Stimulated activated CD4-positive, alpha-beta T cell treated with anti-CD3 and anti-CD28 coated beads, Interleukin-4, amount 100 ng/mL, for 1 hour (primary cell): ENCODE data around the gene NEU2.
"Not testable (repeated sequence)": the region's sequence is repeated elsewhere in the genome, so short reads cannot be mapped to it uniquely, and the experiment has no call there.

Source experiments
- DNase-seq: peaks from one replicate; pipeline ENCODE4 v3.0.0-alpha.2; 2020

Gene NEU2

DNA sequence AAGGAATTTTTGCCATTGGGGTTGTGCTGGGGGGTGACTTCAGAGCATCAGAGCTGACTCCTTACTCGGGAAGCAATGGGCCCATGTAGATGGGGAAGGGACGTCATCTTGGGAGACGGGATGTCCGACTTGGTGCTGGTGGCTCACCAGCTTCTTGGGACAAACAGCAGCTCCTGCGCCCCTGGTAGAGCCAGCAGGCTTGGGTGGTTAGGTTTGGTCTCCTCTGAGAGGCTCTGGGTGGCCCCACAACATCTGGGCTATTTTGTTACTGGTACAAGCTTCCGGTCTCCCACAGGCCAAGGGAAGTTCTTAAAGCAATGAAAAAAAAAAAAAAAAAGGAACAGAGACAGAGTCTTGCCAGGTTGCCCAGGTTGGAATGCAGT lies 21.2 kb upstream of the NEU2 start:
- DNase-seq, result no peak

DNA sequence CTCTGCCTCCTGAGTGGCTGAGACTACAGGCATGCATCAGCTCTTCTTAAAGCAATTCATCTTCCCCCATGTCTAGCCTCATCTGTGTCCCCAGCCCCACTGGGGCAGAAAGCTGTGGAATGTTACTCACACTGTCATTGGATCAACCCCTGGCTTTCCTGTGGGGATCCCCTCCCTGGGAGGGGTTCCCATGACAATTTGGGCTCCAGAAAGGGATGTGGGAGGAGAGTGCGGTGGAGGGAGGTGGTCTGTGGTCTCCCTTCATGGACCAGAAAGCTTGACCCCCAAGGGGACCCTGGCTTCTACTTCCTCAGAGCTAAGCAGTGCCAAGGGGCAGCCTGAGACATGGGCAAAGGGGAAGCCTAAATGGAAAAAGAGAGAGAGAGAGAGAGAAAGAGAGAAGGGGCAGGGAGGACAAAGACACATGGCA lies 20.8 kb upstream of the NEU2 start:
- no peak for DNase-seq

DNA sequence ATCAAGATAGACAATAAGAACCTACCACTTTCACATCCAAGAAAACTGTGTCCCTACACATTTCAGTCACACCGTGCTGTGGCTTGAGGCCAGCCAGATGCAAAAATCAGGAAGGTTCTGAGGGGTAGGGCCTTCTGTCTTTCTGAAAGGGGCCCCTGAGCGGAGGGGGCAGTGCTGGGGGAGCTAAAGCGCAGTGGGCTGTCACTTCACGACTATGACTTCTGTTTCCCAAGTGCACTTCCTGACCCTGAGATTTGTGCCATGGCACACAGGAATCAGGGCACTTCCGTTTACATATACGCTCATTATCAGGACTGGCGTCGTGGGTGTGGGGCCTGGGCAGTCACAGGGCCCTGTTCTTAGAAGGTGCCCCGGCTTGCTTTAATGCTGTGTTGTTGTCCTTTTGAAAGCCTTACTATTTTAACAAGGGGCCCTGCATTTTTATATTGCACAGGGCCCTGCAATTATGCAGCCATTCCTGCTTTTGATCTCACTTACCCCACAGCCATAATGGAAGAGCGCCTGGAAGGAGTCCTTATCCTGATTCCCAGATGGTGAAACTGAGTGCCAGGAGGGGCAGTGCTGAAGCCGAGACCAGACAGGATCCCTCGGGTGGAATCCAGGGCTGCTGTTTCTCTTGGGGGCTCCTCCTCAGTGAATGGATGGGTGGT lies 20.0 kb upstream of the NEU2 start:
- DNase-seq, result no peak

DNA sequence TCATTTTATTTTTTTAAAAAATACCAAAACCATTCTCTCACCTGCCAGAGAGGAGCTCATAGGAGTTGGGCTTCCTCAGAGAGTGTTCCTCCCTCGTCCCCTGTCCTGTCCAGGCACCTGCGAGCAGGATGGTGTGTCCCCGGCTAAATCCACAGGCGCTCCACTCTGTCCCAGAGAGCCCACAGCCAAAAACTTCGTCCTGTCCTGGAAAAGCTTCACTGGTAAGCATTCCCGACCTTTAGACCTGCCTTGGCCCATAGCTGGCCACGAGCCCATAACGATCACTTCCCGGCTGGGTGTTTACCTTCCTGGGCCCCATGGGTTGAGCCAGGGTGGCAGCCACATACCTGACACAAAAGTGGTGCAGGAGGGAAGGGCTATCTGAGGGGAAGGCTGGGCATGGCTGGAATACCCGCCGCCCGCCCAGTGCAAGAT lies 19.4 kb upstream of the NEU2 start, which contains the start of gene NGEF:
Gene NGEF, minus strand, starts transcription at position 230 of the 435 bp plus-strand sequence. CDS start 38,366 bp downstream, outside the sequence.
- DNase-seq, result no peak

DNA sequence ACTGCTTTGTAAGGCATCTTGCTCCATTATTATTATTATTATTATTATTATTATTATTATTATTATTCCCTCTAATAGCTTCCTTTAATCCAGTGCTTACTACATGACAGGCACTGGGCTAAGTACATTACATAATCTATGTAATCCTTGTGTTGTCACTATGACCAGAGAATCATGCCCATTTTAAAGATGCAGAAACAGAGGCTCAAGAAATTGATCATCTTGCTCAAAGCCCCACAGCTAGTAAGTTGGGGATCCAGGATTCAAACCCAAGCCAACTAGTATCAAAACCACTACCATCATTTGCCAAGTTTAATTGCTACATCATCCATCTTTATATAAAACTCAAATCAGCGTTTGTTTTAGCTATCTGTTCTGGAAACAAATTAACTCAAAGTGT lies 18.8 kb upstream of the NEU2 start:
- no peak for DNase-seq

DNA sequence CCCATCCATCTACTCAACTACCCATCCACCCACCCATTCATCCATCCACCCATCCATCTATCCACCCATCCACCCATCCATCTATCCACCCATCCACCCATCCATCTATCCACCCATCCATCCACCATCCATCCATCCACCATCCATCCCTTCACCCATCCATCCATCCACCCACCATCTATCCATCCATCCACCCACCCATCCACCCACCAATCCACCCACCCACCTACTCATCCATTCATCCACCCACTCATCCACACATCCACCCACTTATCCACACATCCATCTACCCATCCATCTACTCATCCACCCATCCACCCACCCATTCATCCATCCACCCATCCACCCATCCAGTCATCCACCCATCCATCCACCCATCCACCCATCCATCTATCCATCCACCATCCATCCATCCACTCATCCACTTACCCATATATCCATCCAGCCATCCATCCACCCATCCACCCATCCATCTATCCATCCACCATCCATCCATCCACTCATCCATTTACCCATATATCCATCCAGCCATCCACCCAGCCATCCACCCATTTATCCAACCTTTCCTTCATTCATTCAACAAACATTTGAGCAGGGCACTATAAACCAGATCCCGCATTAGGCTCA lies 17.3 kb upstream of the NEU2 start:
- no peak for DNase-seq

DNA sequence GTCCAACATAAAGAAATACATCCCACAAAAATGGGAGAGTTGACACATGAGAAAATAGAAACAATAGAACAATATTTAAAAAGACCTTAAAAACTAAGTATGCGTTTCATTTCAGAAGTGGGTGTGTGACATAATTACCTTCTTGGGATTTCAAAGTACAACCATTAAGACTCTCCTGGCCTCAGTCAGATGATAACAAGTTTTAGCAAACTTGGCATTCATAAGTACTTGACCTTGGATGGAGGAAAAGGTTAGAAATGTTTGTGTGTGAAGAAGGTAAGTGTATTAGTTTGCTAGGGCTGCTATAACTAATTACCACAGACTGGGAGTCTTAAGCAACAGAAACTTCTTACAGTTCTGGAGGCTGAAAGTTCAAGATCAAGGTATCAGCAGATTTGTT lies 14.5 kb upstream of the NEU2 start:
- DNase-seq, result no peak

DNA sequence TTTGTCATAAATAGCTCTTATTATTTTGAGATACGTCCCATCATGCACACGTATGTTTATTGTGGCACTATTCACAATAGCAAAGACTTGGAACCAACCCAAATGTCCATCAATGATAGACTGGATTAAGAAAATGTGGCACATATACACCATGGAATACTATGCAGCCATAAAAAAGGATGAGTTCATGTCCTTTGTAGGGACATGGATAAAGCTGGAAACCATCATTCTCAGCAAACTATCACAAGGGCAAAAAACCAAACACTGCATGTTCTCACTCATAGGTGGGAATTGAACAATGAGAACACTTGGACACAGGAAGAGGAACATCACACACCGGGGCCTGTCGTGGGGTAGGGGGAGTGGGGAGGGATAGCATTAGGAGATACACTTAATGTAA lies 12.9 kb upstream of the NEU2 start:
- not testable (repeated sequence) for DNase-seq

DNA sequence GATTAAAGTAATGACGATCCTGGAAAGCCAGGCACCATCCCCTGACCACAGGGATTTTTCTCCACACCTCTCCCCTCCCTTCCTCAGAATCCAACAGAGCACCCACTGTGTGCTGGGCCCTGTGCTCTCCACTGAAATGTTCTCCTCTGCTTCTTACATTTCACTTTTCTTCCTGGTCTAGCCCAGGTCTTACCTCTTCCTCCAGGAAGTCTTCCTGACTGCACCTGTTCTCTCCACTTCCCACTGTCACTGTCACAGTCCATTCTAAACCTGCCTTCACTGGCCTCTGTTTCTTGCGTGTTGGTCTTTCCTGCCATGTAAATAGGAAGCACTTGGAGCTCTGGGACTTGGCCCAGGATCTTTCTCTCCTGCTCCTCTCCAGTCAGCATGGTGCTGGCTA lies 12.0 kb upstream of the NEU2 start:
- DNase-seq, result no peak

DNA sequence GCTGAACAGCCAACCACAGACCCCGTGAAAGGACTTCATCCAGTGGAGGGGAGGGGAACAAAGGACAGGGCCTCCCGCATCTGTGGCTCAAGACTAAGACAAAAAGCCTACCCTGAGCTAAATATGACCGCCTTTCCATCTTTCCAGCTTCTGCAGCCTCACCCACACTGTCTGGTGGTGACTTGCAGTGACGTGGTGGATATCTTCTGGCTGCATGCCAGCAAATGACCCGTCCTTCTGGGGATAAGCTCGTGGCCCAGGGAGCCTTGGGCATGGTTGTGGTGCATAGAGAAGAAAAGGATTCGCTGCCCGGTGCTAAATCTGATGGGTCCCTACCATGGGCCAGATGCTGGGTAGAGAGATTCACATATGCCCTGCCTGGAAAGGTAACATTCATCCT lies 10.7 kb upstream of the NEU2 start:
- no peak for DNase-seq

DNA sequence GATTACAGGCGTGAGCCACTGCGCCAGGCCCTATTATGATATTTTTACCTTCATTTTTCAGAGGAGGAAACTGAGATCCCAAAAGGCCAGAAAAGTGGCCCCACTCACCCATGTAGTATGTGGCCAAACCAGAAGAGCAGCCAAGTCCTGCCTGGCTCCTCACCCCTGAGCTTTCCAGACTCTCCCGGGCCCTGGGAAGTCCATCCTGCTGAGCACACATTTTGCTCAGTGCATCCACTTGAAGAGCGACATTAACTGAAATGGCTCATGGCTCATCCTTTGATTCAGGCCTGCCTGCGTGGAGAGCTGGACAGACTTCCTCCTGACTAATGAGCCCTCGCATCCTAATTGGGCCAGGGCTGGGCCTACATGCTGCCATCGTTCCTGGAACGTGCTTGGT lies 9.9 kb upstream of the NEU2 start:
- no peak for DNase-seq

DNA sequence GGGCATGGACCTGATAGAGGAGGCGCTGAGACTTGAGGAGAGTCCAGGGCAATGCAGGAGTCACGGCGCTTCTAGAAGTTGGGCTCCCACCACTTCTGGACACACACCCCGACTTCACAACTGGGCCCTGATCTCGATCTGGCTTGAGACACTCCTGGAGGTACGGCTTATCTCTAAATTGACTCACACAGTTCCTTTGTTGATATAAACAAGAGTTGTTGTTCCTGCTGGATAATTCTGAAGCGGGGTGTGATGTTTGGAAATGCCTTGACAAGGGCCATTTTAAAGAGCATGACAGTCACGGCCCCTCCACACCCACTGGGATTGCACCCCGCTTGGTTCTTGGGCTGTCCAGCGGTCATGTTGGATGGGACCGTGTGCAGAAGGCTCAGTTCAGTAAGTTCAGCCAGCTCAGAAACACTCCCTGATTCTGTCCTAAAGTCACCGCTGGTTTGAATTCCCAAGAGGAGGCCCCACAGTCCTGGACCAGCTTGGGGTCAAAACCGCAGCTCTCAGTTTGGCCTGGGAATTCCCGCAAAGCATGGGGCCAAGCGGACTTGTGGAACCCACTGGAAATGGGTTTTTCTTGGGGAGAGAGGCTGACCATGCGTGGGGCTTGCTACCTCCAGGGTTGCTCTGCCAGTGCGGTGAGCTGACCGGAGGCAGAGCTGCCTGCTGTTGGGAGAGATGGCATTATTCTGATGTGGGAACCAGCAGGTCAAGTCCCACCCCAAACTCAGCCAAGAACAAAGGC lies 9.3 kb upstream of the NEU2 start:
- no peak for DNase-seq

DNA sequence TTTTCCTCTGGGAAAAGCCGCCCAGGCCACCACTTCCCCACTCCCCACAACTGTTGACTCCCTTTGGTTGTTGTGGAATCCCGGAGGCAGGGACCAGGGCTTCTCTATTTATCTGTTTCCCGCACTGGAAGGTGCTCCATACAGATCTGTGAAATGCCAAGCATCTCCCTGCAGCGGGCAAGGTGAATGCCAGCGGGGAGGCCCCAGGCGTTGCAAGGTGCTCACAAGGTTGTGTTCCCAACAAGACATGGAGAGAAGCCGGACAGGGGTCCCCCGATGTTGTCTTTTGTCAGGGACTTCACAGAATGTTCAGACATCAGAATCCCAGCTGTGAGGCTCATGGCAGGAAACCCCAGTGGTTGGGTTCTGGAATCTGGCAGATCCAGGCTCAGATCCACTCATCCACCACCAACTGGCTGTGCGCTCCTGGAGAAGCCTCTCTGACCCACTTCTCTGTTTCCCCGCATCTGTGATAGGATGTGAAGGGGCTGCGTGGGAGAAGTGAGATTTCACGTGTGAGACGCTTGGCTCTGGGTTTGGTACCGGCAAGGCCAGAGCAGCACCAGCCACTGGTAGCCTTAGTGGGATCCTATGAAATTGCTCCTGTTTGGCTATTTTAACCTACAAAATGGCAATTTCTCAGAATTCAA lies 8.6 kb upstream of the NEU2 start:
- DNase-seq, result no peak

DNA sequence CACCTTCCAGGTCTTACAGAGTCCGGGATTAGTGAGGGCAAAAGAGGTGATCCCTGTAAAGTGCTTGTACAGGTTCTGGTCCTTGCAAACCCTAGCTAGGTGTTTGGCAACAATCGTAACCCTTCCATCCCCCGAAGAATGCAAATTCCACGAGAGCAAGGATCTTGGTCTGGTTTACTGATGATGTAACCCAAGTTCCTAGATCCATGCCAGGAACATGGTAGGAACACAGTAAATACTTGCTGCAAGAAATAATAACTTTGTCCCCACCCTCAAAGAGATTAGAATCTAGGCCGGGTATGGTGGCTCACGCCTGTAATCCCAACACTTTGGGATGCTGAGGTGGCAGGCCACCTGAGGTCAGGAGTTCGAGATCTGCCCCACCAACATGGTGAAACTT lies 6.8 kb upstream of the NEU2 start:
- DNase-seq, result no peak

DNA sequence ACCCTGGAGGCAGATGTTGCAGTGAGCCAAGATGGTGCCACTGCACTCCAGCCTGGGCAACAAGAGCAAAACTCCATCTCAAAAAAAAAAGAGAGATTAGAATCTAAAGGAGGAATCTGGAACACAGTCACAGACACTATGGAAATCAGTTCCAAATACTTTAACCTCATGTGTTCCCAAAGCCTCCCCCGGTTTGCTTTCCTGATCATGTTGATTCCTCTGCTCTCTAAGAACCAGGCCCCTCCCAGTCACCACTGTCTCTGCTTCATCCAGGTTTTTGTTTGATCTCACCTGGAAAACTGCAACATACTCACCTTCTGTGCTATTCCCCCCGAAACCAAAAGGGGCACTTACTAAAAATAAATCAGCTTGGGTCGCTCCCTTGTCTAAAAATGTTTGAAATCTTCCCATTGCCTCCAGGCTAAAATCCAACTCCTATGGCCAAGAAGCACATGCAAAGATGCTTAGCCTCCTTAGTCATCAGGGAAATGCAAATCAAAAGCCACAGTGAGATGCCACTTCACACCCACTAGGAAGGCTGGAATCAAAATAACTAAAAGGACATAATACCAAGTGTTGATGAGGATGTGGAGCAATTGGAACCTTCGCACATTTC lies 6.2 kb upstream of the NEU2 start:
- DNase-seq, result no peak

DNA sequence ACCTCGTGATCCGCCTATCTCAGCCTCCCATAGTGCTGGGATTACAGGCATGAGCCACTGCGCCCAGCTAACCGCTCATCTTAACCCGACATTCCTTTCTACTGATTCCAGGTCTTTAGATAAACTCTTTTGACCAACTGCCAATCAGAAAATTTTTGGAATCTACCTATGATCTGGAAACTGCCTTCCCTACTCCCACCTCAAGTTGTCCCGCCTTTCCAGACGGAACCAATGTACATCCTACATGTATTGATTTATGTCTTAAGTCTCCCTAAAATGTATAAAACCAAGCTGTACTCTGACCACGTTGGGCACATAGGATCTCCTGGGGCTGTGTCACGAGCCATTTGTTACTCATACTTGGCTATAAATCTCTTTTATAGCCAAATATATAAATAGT lies 3.2 kb upstream of the NEU2 start:
- no peak for DNase-seq

DNA sequence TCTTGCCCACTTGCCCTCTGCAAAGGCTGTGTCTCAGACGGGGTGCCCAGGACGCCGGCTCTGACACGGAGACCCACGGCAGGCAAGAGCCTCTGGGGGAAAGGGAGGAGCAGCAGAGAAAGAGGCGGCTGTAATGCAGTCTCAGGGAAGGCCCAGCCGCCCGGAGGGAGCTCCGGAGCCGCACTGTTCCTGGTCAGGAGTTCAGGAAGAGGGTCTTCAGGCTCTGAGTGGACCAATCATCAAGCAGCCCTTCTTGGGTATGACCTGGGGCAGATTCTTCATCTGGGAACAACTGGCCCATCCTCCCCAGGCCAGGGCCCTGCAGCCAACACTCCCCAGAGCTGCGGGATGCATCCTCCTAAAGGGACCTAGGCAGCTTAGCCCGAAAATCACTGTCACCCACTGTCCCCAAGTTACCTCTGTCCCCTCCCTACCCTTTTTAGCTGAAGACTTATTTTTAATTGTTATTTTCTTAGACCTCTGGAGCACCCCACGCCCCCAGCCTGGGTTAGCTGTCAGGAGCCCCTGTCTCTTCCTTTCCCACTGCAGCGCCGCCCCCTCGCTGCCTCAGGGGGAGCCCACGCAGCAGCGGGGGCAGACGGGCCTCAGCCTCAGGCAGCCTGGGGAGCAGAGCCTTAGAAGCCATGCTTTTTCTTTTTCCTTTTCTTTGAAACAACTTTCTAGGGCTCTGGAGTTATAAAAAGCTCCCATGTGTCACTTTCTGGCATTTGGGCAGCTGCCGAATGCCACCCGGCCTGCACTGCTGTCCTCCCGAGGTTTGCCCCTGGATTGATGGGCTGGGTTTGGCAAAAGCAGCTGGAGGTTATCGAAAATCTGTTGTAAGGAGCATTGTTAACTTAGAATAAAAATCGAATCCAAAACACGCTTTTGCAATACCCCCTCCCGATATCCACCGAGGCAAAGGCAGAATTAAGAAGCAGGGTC lies 644 bp upstream of the NEU2 start:
- no peak for DNase-seq

DNA sequence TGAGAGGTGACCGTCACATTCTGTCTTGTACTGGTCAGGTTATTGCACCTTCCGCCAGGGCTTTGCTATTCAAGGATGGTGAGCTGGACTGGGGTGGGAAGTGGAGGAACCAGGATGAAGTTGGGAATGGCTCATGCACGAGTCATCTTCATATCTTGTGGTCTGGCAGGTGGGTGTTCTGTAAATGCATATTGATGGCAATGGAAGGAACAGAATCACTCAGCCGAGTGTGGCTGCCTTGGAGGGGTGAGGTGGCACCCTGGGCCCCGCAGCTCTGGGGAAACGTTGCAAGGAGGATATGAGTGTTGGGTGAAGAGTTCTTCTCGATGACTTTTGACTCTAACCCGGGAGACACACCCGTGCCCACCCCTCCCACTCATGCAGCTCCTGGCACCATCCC lies 1.2 kb downstream of the NEU2 start:
- no peak for DNase-seq

DNA sequence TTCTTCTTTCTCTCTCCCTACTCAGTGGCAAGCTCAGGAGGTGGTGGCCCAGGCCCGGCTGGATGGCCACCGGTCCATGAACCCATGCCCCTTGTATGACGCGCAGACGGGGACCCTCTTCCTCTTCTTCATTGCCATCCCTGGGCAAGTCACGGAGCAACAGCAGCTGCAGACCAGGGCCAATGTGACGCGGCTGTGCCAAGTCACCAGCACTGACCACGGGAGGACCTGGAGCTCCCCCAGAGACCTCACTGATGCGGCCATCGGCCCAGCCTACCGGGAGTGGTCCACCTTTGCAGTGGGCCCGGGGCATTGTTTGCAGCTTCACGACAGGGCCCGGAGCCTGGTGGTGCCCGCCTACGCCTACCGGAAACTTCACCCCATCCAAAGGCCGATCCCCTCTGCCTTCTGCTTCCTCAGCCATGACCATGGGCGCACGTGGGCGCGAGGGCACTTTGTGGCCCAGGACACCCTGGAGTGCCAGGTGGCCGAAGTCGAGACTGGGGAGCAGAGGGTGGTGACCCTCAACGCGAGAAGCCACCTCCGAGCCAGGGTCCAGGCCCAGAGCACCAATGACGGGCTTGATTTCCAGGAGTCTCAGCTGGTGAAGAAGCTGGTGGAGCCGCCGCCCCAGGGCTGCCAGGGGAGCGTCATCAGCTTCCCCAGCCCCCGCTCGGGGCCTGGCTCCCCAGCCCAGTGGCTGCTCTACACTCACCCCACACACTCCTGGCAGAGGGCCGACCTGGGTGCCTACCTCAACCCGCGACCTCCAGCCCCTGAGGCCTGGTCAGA lies 1.8 kb downstream of the NEU2 start:
- no peak for DNase-seq

DNA sequence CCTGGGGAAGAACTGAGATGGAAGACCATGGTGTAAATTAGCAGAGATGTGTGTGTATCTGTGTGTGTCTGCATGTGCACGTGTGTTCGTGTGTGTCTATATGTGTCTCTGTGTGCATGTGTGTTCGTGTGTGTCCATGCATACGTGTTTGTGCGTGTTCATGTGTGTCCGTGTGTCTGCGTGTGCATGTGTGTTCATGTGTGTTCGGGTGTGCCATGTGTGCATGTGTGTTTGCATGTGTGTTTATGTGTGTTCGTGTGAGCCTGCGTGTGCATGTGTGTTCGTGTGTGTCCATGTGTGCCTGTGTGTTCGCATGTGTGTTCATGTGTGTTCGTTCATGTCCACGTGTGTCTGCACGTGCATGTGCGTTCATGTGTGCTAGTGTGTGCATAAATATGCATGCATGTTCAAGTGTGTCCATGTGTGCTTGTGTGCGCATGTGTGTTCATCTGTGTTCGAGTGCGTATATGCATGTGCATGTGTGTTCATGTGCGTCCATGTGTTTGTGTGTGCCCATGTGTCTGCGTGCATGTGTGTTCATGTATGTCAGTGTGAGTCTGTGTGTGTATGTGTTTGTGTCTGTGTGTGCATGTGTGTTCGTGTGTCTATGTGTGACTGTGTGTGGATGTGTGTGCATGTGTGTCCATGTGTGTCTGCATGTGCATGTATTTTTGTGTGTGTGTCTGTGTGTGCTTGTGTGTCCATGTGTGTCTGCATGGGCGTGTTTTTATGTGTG lies 3.1 kb downstream of the NEU2 start:
- DNase-seq, result no peak
